Subcutaneous adipose tissue (tissue), 4 donors: Measurements from ENCODE around the gene TSPAN3. TPM values are rescaled to one million over a fixed set of nuclear protein-coding genes. Genes with fewer than 3 reads are reported as not detected.

ENCODE experiments used
- CTCF ChIP-seq: fragments of 450-650 bp; IDR thresholded peaks from one replicate; pipeline ENCODE4 v1.5.1; 2016; ENCODE audit warnings: low read depth, mild to moderate bottlenecking, control low read depth, antibody characterized with exemption, moderate library complexity
- total RNA-seq, 4 donors: library from RNA; depleted of rRNA; stranded (reverse); fragments of >200 nt; gene quantifications; one replicate each; pipeline ENCODE4 v1.1.0, GENCODE V29; 2016

The TSPAN3 gene
- total RNA-seq, 4 donors from 2014 or later = 274 to 484 (median 372) TPM

- no peak for TF ChIP-seq CTCF
Measured at GRCh38 chr15:77020348-77021087, 50.4 kb downstream of the TSPAN3 start.

GRCh38 chr15:77019521-77020331, 51.2 kb downstream of the TSPAN3 start:
- no peak for TF ChIP-seq CTCF

GRCh38 chr15:77018796-77019505, 52.0 kb downstream of the TSPAN3 start:
- no peak for TF ChIP-seq CTCF

GRCh38 chr15:77017761-77018720, 52.9 kb downstream of the TSPAN3 start:
- TF ChIP-seq CTCF = no peak

- no peak for TF ChIP-seq CTCF
Measured at GRCh38 chr15:77017091-77017660, 53.7 kb downstream of the TSPAN3 start.

GRCh38 chr15:77016321-77016695, 54.6 kb downstream of the TSPAN3 start:
- no peak for TF ChIP-seq CTCF
